ENCODE data around the gene AVL9. TPM values are rescaled to one million over a fixed set of nuclear protein-coding genes. Genes with fewer than 3 reads are reported as not detected.
A peak's percentile ranks its signal among the peaks of the same experiment; 100 is the strongest.

Gene AVL9
- total and polyA plus RNA-seq, 2 experiments from 2014 or later: 13.1 to 33.8 TPM

DNA sequence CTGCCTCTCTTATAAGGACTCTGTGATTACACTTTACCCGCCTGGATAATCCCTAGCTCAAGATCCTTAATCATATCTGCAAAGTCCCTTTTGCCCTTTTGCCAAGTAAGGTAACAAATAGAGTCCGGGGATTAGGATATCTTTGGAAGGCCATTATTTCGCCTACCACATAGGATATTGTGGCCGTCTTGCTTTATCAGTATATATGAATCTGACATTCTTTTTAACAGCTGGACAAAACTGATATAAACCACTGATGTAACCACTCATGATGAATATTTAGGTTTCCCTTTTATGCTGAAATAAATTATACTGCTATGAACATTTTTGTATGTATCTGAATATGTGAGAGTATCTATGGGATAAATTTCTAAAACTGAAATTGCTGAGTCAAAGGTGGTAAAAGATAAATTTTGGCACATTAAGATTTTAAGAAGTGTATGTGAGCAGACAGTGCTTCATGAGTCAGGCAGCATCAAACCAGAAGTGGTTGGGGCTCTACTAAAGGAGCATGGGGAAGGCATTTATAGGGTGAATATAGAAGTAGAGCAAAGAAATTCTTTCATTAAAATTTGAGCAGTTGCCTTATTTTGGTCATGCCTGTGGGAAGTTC, 44.7 kb downstream of the AVL9 start (continued):
- TF ChIP-seq, protein P1, sequence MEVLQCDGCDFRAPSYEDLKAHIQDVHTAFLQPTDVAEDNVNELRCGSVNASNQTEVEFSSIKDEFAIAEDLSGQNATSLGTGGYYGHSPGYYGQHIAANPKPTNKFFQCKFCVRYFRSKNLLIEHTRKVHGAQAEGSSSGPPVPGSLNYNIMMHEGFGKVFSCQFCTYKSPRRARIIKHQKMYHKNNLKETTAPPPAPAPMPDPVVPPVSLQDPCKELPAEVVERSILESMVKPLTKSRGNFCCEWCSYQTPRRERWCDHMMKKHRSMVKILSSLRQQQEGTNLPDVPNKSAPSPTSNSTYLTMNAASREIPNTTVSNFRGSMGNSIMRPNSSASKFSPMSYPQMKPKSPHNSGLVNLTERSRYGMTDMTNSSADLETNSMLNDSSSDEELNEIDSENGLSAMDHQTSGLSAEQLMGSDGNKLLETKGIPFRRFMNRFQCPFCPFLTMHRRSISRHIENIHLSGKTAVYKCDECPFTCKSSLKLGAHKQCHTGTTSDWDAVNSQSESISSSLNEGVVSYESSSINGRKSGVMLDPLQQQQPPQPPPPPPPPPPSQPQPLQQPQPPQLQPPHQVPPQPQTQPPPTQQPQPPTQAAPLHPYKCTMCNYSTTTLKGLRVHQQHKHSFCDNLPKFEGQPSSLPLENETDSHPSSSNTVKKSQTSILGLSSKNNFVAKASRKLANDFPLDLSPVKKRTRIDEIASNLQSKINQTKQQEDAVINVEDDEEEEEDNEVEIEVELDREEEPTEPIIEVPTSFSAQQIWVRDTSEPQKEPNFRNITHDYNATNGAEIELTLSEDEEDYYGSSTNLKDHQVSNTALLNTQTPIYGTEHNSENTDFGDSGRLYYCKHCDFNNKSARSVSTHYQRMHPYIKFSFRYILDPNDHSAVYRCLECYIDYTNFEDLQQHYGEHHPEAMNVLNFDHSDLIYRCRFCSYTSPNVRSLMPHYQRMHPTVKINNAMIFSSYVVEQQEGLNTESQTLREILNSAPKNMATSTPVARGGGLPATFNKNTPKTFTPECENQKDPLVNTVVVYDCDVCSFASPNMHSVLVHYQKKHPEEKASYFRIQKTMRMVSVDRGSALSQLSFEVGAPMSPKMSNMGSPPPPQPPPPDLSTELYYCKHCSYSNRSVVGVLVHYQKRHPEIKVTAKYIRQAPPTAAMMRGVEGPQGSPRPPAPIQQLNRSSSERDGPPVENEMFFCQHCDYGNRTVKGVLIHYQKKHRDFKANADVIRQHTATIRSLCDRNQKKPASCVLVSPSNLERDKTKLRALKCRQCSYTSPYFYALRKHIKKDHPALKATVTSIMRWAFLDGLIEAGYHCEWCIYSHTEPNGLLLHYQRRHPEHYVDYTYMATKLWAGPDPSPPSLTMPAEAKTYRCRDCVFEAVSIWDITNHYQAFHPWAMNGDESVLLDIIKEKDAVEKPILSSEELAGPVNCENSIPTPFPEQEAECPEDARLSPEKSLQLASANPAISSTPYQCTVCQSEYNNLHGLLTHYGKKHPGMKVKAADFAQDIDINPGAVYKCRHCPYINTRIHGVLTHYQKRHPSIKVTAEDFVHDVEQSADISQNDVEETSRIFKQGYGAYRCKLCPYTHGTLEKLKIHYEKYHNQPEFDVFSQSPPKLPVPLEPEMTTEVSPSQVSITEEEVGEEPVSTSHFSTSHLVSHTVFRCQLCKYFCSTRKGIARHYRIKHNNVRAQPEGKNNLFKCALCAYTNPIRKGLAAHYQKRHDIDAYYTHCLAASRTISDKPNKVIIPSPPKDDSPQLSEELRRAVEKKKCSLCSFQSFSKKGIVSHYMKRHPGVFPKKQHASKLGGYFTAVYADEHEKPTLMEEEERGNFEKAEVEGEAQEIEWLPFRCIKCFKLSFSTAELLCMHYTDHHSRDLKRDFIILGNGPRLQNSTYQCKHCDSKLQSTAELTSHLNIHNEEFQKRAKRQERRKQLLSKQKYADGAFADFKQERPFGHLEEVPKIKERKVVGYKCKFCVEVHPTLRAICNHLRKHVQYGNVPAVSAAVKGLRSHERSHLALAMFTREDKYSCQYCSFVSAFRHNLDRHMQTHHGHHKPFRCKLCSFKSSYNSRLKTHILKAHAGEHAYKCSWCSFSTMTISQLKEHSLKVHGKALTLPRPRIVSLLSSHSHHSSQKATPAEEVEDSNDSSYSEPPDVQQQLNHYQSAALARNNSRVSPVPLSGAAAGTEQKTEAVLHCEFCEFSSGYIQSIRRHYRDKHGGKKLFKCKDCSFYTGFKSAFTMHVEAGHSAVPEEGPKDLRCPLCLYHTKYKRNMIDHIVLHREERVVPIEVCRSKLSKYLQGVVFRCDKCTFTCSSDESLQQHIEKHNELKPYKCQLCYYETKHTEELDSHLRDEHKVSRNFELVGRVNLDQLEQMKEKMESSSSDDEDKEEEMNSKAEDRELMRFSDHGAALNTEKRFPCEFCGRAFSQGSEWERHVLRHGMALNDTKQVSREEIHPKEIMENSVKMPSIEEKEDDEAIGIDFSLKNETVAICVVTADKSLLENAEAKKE (CRISPR knock-in tag; IDR thresholded peaks at IDR 0.05): no peak
- TF ChIP-seq ETS1 (IDR thresholded peaks at IDR 0.05) (no peak), NANOG (IDR thresholded peaks at IDR 0.05; ENCODE audit: borderline replicate concordance) (no peak)

DNA sequence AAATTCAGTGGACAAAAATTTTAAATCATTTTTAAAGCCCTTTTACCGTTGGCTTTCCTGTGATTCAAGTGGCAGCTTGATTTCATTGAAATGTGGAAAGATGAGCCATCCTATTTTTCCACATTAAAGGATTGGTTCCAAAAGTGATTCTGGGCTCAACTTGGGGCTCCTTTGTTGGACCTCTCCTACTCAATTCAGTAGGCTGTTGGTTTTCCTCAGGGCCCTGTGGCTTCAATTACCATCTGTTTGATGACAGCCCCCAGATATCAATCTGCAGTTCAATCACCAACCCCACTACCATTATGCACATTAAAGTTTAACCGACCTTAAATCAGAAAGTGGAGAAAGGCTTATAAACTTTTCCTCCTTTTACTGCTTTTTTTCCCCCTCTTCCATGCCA, 47.3 kb downstream of the AVL9 start:
- peak overlapping the region; percentile 46; the same call in 1 of the 2 replicates for H3K27ac ChIP-seq (ENCODE audit: low read depth)
- ATAC-seq (peak; percentile 61; the same call in 2 of the 3 replicates), DNase-seq (ENCODE audit: low spot score) (no peak)
- no peaks in the 10 kb centered on the region for H3K9me2 ChIP-seq (ENCODE audit: insufficient read depth)
- no peaks in the 10 kb centered on the region; the same call in 1 of the 2 replicates for H3K4me1 ChIP-seq (ENCODE audit: insufficient read depth)
- no peak overlapping the region for H3K4me3 Mint-ChIP-seq
- H3K36me3 ChIP-seq (ENCODE audit: insufficient read depth): peaks cover 9% of the 10 kb centered on the region; the same call in 1 of the 2 replicates
- H4K20me1 ChIP-seq (replicated peaks; ENCODE audit: insufficient read depth): no peaks in the 10 kb centered on the region; the same call in 1 of the 2 replicates
- H3K4me3 ChIP-seq: no peak overlapping the region
- H3K4me1 Mint-ChIP-seq: peaks cover 11% of the 10 kb centered on the region; the same call in 2 of the 3 replicates
- no peaks in the 10 kb centered on the region for H3K27me3 Mint-ChIP-seq (ENCODE audit: insufficient read depth, low read depth, poor library complexity)
- H3K9me3 Mint-ChIP-seq: no peaks in the 10 kb centered on the region
- no peak overlapping the region for H2AFZ ChIP-seq
- H3K79me2 ChIP-seq (replicated peaks; ENCODE audit: insufficient read depth): peaks cover 39% of the 10 kb centered on the region
- H3K27ac Mint-ChIP-seq: no peak overlapping the region
- H3F3A ChIP-seq (replicated peaks; ENCODE audit: low read depth): no peaks in the 10 kb centered on the region
- no peaks in the 10 kb centered on the region for H3K27me3 ChIP-seq (ENCODE audit: insufficient read depth)
- H3K4me2 ChIP-seq: no peak overlapping the region
- H3K36me3 Mint-ChIP-seq (ENCODE audit: low read depth): peaks cover 19% of the 10 kb centered on the region; the same call in 2 of the 3 replicates
- TF ChIP-seq ETS1 (IDR thresholded peaks at IDR 0.05) (no peak), POLR2AphosphoS5 (IDR thresholded peaks at IDR 0.05; ENCODE audit: low read depth) (no peak), STAT1 (IDR thresholded peaks at IDR 0.05; ENCODE audit: unreplicated experiment) (no peak)
- TF ChIP-seq, protein P2, sequence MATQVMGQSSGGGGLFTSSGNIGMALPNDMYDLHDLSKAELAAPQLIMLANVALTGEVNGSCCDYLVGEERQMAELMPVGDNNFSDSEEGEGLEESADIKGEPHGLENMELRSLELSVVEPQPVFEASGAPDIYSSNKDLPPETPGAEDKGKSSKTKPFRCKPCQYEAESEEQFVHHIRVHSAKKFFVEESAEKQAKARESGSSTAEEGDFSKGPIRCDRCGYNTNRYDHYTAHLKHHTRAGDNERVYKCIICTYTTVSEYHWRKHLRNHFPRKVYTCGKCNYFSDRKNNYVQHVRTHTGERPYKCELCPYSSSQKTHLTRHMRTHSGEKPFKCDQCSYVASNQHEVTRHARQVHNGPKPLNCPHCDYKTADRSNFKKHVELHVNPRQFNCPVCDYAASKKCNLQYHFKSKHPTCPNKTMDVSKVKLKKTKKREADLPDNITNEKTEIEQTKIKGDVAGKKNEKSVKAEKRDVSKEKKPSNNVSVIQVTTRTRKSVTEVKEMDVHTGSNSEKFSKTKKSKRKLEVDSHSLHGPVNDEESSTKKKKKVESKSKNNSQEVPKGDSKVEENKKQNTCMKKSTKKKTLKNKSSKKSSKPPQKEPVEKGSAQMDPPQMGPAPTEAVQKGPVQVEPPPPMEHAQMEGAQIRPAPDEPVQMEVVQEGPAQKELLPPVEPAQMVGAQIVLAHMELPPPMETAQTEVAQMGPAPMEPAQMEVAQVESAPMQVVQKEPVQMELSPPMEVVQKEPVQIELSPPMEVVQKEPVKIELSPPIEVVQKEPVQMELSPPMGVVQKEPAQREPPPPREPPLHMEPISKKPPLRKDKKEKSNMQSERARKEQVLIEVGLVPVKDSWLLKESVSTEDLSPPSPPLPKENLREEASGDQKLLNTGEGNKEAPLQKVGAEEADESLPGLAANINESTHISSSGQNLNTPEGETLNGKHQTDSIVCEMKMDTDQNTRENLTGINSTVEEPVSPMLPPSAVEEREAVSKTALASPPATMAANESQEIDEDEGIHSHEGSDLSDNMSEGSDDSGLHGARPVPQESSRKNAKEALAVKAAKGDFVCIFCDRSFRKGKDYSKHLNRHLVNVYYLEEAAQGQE (IDR thresholded peaks at IDR 0.05; ENCODE audit: unreplicated experiment): no peak
